HPDE6-E6E7 (cell line): ENCODE data around the gene HSPA8.
"Not testable (repeated sequence)": the region's sequence is repeated elsewhere in the genome, so short reads cannot be mapped to it uniquely, and the experiment has no call there.

Source experiments
- DNase-seq: peaks from one replicate; pipeline ENCODE4 v3.0.0; 2011; ENCODE audit warnings: missing footprints; ENCODE audit errors: extremely low spot score

Gene HSPA8

DNA sequence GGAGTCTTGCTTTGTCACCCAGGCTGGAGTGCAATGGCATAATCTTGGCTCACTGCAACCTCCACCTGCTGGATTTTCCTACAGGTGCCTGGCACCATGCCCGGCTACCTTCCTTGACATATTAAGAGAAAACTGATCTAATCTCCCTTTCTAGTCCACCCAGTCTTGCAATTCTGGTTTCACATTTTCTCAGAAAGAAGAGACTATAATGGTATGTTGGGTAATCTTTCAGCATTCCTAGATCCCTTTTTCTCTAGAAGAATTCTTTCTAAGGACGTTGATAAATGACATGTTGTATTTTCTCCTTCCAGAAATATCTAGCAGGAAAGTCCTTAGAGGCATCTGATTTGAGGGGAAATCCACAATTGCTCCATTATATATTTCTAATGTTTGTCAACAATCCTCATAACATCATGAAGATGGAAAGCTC, 10.4 kb upstream of the HSPA8 start:
- DNase-seq, result no peak

DNA sequence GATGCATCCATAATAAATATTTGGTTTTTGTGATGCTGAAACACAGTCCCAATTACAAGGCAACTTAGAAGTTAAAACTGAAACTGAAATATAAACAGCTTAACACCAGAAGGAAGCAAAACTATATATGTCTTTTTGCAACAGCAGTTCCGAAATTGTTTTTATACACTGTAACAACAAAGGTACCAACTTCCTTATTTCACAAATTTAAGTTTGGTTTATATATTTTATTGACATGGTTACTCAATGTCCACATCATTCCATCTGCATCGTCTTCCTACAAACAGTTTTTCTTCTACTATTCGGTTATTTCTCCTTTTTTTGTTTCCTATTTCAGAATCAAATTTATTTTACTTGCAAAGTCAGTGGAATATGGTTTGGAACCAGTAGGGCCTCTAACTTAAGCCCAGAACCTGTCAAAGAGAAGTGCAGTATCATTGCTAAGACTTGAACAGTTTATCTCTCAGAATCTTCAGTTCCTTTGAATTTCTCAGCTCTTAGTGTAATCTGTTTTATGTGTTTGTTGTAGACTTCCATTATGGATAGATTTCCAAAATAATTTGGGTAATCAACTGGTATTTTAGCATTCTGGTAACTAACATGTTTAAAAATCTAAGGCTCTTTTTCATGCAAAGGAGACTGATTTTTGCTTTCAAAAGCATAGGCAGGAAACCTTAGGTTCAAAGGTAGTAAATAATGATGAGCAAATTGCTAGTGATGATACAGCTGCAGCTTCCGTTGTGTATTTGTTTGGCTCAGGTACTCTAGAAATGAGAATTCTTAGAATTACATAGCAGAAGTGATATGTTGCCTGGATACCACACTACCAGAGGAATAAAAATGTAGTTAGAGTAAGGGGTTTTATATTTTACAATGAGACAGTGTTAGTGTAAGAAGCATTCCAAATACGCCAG, 8.2 kb upstream of the HSPA8 start:
- DNase-seq, result no peak

- no peak for DNase-seq
Measured at GRCh38 chr11:123065621-123066020, 3.7 kb upstream of the HSPA8 start.

- no peak for DNase-seq
Measured at GRCh38 chr11:123063826-123064657, 2.1 kb upstream of the HSPA8 start.

DNA sequence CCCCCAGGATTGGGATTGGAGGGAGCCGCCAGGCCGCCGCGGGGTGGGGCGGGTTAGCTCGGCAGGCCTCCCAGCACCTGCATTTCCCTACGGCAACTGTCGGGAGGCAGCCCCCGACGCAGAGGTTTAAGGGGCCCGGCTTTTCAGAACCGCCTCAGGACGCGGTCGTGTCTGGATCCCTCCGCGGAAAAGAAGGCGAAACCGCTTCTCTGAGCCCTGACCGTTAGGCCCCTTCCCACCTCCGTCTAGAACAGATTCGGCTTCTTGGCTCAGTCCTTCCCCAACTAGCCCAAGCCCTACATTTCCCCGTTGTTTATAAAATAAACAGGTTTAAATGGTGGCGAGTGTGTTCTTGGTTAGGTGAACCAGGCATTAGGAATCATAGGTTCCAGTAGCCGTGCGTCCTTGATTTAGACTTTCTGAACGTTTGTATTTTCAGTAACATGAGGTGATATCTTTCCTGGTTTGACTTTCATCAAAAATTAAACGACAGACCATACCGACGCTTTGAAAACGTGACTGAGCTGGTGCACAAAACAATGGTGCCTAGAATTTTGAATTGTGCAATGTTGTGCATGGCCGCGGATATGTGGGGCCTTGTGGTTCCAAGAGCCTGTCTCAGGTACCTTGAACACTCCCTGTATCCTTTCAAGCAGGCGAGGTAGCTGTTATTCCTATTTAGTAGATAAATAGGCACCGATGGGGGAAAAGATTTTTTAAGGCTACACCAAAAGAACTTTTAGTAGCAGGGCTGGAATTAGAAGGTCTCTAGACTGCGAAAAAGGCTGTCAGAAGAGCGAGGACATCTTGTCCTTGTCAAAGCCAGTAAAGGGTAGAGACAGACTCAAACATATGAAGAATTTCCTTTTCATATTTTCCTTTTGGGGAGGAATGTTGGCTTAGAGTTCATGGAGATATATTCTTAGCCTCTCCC, 1.2 kb upstream of the HSPA8 start:
- DNase-seq, result no peak

DNA sequence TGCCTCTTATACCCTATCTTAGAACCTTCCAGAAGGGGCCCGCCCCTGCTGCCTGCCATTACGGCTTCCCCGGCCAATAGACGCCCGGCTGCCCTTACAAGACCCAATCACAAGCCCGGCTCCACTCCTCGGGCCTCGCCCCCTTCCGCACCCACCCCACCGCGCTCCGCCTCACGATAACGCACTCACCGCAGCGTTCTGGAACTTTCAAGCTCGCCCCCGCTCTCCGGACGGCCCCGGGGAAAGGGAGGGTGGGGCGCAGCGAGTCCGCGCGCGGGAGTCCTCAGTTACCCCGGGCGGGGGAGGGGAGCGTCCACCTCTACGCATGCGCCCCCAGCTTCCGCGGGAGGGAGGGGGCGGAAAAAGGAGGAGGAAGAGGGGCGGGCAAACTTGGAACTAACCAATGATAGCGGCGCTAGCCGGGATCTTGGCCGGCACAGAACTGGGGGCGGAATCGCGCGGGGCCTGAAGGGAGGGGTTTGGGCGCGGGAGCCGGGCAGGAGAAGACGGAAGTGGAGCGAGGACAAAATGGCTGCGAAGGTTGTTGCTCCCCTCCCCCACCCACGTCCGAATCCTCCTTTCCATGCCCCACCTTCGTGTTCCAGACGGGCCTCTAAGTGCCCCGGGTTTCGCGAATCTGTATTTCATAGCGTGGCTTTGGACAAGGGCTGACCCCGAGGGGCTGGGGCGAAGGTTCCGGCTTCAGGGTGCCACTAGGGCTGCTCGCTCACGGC, 389 bp upstream of the HSPA8 start:
- peak; percentile 95 for DNase-seq

DNA sequence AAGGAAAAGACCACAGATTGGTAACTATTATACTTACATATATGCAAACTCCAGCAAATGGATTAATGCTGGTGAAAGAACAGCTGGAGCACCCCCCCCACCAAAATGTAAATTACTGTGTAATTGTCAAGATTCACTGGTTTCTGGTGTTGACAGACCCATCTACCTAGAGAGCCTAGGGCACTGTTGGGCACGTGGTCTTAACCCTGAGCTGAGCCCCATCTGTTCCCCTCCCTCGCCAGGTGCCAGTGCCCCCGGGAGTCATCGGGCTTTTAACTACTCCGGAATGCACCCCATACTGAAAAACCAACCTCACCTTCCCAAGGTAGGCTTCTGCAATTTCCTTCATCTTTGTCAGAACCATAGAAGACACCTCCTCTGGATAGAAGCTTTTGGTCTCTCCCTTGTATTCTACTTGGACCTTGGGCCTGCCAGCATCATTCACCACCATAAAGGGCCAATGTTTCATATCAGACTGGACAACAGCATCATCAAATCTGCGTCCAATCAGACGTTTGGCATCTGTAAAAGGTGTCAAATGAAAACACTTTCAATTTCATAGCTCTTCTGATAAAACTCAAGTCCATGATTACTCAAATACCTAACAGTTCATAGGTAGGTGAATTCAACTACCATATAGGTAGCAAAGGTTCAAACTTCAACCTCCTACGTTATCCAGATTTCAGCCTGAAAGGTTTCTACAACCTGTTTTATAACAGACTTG, 1.5 kb downstream of the HSPA8 start:
- no peak for DNase-seq

DNA sequence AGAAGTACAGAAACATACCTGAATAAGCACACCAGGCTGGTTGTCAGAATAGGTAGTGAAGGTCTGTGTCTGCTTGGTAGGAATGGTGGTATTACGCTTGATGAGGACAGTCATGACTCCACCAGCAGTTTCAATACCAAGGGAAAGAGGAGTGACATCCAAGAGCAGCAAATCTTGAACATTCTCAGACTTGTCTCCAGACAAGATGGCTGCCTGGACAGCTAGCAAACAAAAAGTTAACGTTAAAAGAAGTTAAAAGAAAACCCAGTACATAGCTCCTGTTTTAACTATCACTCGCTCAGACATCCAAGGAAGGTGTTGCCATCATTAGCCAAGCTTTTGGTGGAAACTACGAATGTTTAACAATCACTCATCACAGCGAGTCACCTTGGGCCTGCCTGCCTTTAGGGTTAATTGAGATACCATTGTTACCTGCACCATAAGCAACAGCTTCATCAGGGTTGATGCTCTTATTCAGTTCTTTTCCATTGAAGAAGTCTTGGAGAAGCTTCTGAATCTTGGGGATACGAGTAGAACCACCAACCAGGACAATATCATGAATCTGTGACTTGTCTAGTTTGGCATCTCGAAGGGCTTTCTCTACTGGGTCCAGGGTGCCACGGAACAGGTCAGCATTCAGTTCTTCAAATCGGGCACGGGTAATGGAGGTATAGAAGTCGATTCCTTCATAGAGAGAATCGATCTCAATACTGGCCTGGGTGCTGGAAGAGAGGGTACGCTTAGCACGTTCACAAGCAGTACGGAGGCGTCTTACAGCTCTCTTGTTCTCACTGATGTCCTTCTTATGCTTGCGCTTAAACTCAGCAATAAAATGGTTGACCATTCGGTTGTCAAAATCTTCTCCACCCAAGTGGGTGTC, 2.7 kb downstream of the HSPA8 start:
- not testable (repeated sequence) for DNase-seq

- DNase-seq, result no peak
Measured at GRCh38 chr11:123057661-123058305, 4.2 kb downstream of the HSPA8 start.

DNA sequence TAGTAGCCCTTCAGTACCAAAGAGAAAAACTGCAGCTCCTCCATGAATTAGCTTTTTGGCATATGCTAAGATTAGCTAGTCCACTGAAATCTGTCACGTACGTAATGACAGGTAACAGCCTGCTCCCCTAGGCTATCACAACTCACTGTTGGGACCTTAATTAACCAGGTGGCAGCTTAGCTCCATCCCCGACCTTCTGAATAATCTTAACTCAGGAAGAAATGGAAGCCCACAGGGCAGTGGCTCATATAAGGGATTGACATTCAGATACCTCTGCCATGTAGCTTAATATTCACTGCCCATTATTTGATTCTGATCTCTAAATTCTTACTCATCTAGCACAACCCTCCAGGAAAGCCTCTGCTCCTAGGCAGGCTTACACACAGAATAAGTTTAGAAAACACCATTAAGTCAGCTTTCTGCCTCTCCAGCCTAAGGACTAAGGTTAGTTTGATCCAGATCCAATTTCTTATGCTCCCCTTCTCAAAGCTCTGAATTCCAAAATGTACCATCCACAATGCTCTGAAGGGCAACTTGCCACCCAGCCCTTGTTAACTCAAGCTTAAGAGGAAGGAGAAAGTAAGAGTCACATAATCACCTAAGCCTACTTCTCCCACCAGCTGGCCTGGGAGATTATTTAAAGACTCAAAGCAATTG, 5.0 kb downstream of the HSPA8 start:
- DNase-seq, result no peak

DNA sequence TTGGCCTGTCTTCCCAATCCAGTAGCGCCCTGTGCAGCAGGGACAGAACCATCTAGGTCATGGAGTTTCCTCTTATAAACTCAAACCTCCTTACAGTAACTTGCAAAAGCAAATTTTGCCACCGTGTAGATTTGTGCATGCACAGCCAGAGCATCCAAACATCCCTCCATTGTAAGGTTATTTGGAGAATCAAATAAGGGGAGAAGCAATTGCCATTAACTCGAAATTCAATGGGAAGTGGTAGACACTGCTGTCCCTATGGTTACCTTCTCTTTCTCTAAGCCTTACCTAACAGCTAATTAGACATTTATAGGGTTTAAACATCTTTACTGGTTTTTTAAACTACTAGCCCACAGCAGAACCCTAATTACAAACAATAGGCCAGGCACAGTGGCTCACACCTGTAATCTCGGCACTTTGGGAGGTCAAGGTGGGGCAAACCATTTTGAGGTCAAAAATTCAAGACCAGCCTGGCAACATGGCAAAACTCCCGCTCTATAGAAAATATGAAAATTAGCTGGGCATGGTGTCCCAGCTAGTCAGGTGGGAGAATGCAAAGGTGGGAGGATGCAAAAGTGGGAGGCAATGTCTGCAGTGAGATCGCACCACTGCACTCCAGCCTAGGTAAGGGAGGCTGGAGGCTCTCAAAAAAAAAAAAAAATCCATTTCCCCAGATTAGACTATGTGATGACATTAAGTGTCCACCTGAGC, 6.6 kb downstream of the HSPA8 start:
- DNase-seq, result no peak

DNA sequence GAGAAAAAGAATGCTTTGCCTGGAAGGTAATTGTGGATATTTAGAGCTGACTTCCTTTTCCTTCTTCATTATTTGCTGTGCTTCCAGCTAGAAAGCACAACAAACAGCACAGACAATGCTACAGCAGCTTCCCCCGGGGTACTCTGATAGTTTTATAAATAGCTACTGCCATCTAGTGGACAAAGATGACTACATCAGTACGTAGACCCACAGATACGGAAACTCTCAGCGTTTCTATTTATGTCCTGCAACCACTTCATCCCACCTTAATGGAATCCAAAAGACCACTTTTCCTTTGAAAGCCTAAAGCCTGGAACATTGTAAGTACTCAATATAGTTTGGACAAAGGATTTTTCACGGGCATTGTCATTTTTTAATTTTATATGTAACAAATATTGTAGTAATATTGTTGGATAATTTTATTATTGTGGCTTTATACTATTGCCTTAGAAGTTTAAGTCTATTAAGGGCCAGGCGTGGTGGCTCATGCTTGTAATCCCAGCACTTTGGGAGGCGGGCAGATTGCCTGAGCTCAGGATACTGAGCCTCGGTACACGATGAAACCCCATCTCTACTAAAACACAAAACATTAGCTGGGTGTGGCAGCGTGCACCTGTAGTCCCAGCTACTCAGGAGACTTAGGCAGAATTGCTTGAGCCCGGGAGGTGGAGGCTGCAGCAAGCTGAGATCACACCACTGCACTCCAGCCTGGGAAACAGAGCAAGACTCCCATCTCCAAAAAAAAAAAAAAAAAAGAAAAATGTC, 7.5 kb downstream of the HSPA8 start:
- DNase-seq, result peak; percentile 60

GRCh38 chr11:123052901-123053721, 8.8 kb downstream of the HSPA8 start:
- no peak for DNase-seq

DNA sequence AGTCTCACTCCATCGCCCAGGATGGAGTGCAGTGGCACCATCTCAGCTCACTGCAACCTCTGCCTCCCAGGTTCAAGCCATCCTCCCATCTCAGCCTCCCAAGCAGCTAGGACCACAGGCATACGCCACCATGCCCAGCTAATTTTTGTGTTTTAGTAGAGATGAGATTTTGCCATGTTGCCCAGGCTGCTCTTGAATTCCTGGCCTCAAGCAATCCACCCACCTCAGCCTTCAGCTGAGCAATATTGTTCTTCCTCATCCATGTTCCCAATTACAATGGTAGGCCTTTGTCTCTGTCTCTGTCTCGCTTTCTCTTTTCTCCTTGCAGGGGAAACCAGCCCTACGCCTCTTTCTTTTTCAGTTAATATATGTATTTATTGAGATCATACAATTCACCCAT, 10.3 kb downstream of the HSPA8 start:
- no peak for DNase-seq

GRCh38 chr11:123051146-123051545, 10.8 kb downstream of the HSPA8 start:
- DNase-seq, result no peak

DNA sequence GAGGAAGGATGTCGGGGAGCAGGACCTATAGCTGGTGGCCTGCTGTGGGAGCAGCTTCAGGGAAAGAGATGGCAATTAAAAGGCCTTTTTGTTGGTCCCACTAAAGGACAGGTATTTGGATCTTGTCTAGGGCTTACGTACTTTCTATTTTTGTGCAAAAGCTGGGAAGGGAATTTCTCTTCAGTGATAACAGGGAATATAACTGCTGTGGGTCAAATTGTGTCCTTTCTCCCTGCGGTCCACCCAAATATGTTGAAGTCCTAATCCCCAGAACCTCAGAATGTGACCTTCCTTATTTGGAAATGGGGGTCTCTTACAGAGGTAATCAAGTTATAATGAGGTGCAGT, 14.0 kb downstream of the HSPA8 start:
- DNase-seq, result no peak
